Mesothelial cell of epicardium (in vitro differentiated cells): Measurements from ENCODE around the gene TIMP3. TPM values are rescaled to one million over a fixed set of nuclear protein-coding genes. Genes with fewer than 3 reads are reported as not detected.

ENCODE experiments used
- DNase-seq, 2 experiments: peaks; one replicate each; pipeline ENCODE4 v3.0.0; 2021; ENCODE audit warnings: low spot score in 2 of 2; ENCODE audit not compliant: unreplicated experiment in 2 of 2
- H3K27ac Mint-ChIP-seq: 2 replicates; pipeline ENCODE4 v1.8.0; 2021; ENCODE audit warnings: mixed read lengths
- H3K27me3 Mint-ChIP-seq: 2 replicates; pipeline ENCODE4 v1.8.0; 2021; ENCODE audit warnings: low read depth, mixed read lengths
- H3K36me3 Mint-ChIP-seq: 2 replicates; pipeline ENCODE4 v1.8.0; 2021; ENCODE audit warnings: mixed read lengths
- H3K4me1 Mint-ChIP-seq: 2 replicates; pipeline ENCODE4 v1.8.0; 2021; ENCODE audit warnings: mixed read lengths
- H3K4me3 Mint-ChIP-seq: 2 replicates; pipeline ENCODE4 v1.8.0; 2021; ENCODE audit warnings: mild to moderate bottlenecking, moderate library complexity, mixed read lengths
- H3K9me3 Mint-ChIP-seq: 2 replicates; pipeline ENCODE4 v1.8.0; 2021; ENCODE audit warnings: mixed read lengths
- CTCF ChIP-seq: fragments of 200-600 bp; sonication (generic); IDR thresholded peaks from one replicate; pipeline ENCODE4 v1.5.0; 2021; ENCODE audit warnings: antibody characterized with exemption; ENCODE audit not compliant: unreplicated experiment
- total RNA-seq: library from RNA; stranded (reverse); gene quantifications from 3 replicates; pipeline ENCODE4 v1.2.1, GENCODE V29; 2021

Gene TIMP3
- total RNA-seq, 1 donor from 2014 or later = 67.2 TPM

- H3K27me3 Mint-ChIP-seq = no peaks in the 10 kb centered on the region
- peaks cover 6% of the 10 kb centered on the region for H3K4me1 Mint-ChIP-seq
These were observed 42.6 kb upstream of the TIMP3 start for GRCh38 chr22:32758866-32759385.

GRCh38 chr22:32760396-32760795, 41.1 kb upstream of the TIMP3 start:
- Mint-ChIP-seq H3K9me3 (no peaks in the 10 kb centered on the region), H3K27me3 (no peaks in the 10 kb centered on the region), H3K27ac (no peak overlapping the region), H3K4me1 (peaks cover 5% of the 10 kb centered on the region), H3K36me3 (no peaks in the 10 kb centered on the region), H3K4me3 (no peak overlapping the region)
- no peak for TF ChIP-seq CTCF
- DNase-seq = no peak

More at GRCh38 chr22:32758866-32759385, 42.6 kb upstream of the TIMP3 start:
- Mint-ChIP-seq H3K4me3 (no peak overlapping the region), H3K36me3 (no peaks in the 10 kb centered on the region), H3K27ac (no peak overlapping the region), H3K9me3 (no peaks in the 10 kb centered on the region)
- no peak for DNase-seq
- no peak for TF ChIP-seq CTCF

- no peak for DNase-seq
- no peak overlapping the region for H3K4me3 Mint-ChIP-seq
- H3K27ac Mint-ChIP-seq = no peak overlapping the region
- no peaks in the 10 kb centered on the region for H3K36me3 Mint-ChIP-seq
- H3K9me3 Mint-ChIP-seq = no peaks in the 10 kb centered on the region
- peaks cover 8% of the 10 kb centered on the region for H3K4me1 Mint-ChIP-seq
- no peak for TF ChIP-seq CTCF
- H3K27me3 Mint-ChIP-seq = no peaks in the 10 kb centered on the region
These were observed 40.7 kb upstream of the TIMP3 start for GRCh38 chr22:32760815-32761214.

- H3K9me3 Mint-ChIP-seq = no peaks in the 10 kb centered on the region
- no peak overlapping the region for H3K4me3 Mint-ChIP-seq
- H3K27ac Mint-ChIP-seq = no peak overlapping the region
- H3K36me3 Mint-ChIP-seq = no peaks in the 10 kb centered on the region
- H3K27me3 Mint-ChIP-seq = no peaks in the 10 kb centered on the region
- H3K4me1 Mint-ChIP-seq = peaks cover 8% of the 10 kb centered on the region
- no peak for TF ChIP-seq CTCF
- DNase-seq = no peak
These were observed 40.1 kb upstream of the TIMP3 start for GRCh38 chr22:32761251-32761903.

- Mint-ChIP-seq H3K4me3 (no peak overlapping the region), H3K27ac (peak overlapping the region; percentile 54), H3K27me3 (no peaks in the 10 kb centered on the region), H3K4me1 (peaks cover 8% of the 10 kb centered on the region), H3K9me3 (no peaks in the 10 kb centered on the region), H3K36me3 (no peaks in the 10 kb centered on the region)
- DNase-seq = no peak
- no peak for TF ChIP-seq CTCF
These were observed 37.0 kb upstream of the TIMP3 start for GRCh38 chr22:32764330-32765131.
